ENCODE measurements around the gene DSCAML1. TPM values are rescaled to one million over a fixed set of nuclear protein-coding genes. Genes with fewer than 3 reads are reported as not detected.
"Not testable (repeated sequence)": the region's sequence is repeated elsewhere in the genome, so short reads cannot be mapped to it uniquely, and the experiment has no call there.

Gene DSCAML1
- total RNA-seq, 4 donors from 2014 or later: 0.20 to 1.1 (median 0.36) TPM

GRCh38 chr11:117407016-117407415 lies 390.0 kb downstream of the DSCAML1 start:
- Histone ChIP-seq H3K4me1 (no peaks in the 10 kb centered on the region), H3K36me3 (peaks cover 2 to 99% (median 9%) of the 10 kb centered on the region in 3 donors), H3K27me3 (no peaks in the 10 kb centered on the region), H3K27ac (no peak overlapping the region), H3K4me3 (no peak overlapping the region), H3K9me3 (peaks cover 0 to 16% (median 2%) of the 10 kb centered on the region in 4 donors)
- no peak for TF ChIP-seq EP300 (IDR thresholded peaks at IDR 0.05)
- TF ChIP-seq CTCF (IDR thresholded peaks at IDR 0.05): no peak
- TF ChIP-seq POLR2A (IDR thresholded peaks at IDR 0.05): no peak
- 94 to 97% methylated on average over 6 of the region's 6 CpGs for WGBS, 2 donors
- no peak for DNase-seq (ENCODE audit: low spot score in 2 of 2)

GRCh38 chr11:117405898-117406297 lies 391.1 kb downstream of the DSCAML1 start:
- peaks cover 0 to 16% (median 2%) of the 10 kb centered on the region in 4 donors for H3K9me3 ChIP-seq
- WGBS, 2 donors: 96 to 99% methylated on average over 2 of the region's 2 CpGs

GRCh38 chr11:117399100-117399840 lies 397.7 kb downstream of the DSCAML1 start:
- H3K27me3 ChIP-seq; H3K4me3 ChIP-seq; H3K27ac ChIP-seq; DNase-seq (ENCODE audit: low spot score in 2 of 2); H3K4me1 ChIP-seq: not testable (repeated sequence)
- Histone ChIP-seq H3K36me3 (peaks cover 0 to 76% (median 39%) of the 10 kb centered on the region in 3 donors), H3K9me3 (peaks cover 0 to 21% (median 0%) of the 10 kb centered on the region in 4 donors)
- 100% methylated on average over 2 of the region's 2 CpGs for WGBS, 2 donors

More at GRCh38 chr11:117405898-117406297, 391.1 kb downstream of the DSCAML1 start:
- not testable (repeated sequence) for H3K4me3 ChIP-seq; DNase-seq (ENCODE audit: low spot score in 2 of 2); H3K27me3 ChIP-seq; H3K27ac ChIP-seq; H3K4me1 ChIP-seq
- H3K36me3 ChIP-seq: peaks cover 2 to 92% (median 9%) of the 10 kb centered on the region in 3 donors

- not testable (repeated sequence) for DNase-seq (ENCODE audit: low spot score in 2 of 2); H3K27ac ChIP-seq; H3K4me1 ChIP-seq; H3K27me3 ChIP-seq; H3K4me3 ChIP-seq
- H3K36me3 ChIP-seq: peaks cover 0 to 76% (median 38%) of the 10 kb centered on the region in 3 donors
- peaks cover 0 to 20% (median 0%) of the 10 kb centered on the region in 4 donors for H3K9me3 ChIP-seq
- 96 to 100% methylated on average over 2 of the region's 2 CpGs for WGBS, 2 donors
These were observed 398.4 kb downstream of the DSCAML1 start for GRCh38 chr11:117398618-117399017.

- Histone ChIP-seq H3K4me3 (no peak overlapping the region), H3K27me3 (no peaks in the 10 kb centered on the region), H3K9me3 (peaks cover 0 to 20% (median 0%) of the 10 kb centered on the region in 4 donors), H3K36me3 (peaks cover 0 to 76% (median 48%) of the 10 kb centered on the region in 3 donors), H3K4me1 (no peaks in the 10 kb centered on the region), H3K27ac (no peak overlapping the region)
- TF ChIP-seq POLR2A (IDR thresholded peaks at IDR 0.05) (no peak), EP300 (IDR thresholded peaks at IDR 0.05) (no peak), CTCF (IDR thresholded peaks at IDR 0.05) (no peak)
- WGBS, 2 donors: 98% methylated on average over 8 of the region's 8 CpGs
- no peak for DNase-seq (ENCODE audit: low spot score in 2 of 2)
These were observed 400.0 kb downstream of the DSCAML1 start for GRCh38 chr11:117396970-117397369.

- WGBS, 2 donors: 75 to 81% methylated on average over 4 of the region's 4 CpGs
- TF ChIP-seq POLR2A (IDR thresholded peaks at IDR 0.05): no peak
- TF ChIP-seq EP300 (IDR thresholded peaks at IDR 0.05): no peak
- TF ChIP-seq CTCF (IDR thresholded peaks at IDR 0.05): no peak
- no peak for DNase-seq (ENCODE audit: low spot score in 2 of 2)
- Histone ChIP-seq H3K4me1 (no peaks in the 10 kb centered on the region), H3K4me3 (no peak overlapping the region), H3K27ac (no peak overlapping the region), H3K36me3 (peaks cover 0 to 86% (median 57%) of the 10 kb centered on the region in 3 donors), H3K9me3 (peaks cover 0 to 20% (median 0%) of the 10 kb centered on the region in 4 donors), H3K27me3 (no peaks in the 10 kb centered on the region)
These were observed 401.5 kb downstream of the DSCAML1 start for GRCh38 chr11:117395476-117395875.

Measured in tibial nerve (tissue), 4 donors.